ENCODE results near the gene ZNF248. TPM values are rescaled to one million over a fixed set of nuclear protein-coding genes. Genes with fewer than 3 reads are reported as not detected.
A peak's percentile ranks its signal among the peaks of the same experiment; 100 is the strongest.

ZNF248 gene
- total RNA-seq, 1 experiment from 2014 or later, result 6.1 TPM

DNA sequence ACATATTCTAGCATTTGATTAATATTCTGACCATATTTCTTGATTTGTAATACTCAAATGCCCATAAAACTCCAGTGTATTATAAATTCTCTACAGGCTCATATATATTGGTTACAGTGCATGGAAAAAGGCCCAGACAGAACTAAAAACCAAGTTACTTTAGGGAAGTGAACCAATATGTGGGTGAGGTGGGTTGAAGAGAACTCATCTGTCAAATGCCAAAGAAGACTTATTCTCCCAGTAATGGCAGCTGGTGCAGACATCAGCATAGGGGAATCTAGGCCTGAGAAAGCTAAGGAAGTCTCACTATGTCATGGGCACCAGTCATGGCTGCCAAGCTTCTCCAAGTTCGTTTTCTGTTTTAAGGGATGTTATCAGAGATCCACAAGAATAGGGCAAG is 30.6 kb downstream of the ZNF248 start:
- no peak for DNase-seq (ENCODE audit: low read depth)

- no peak for DNase-seq (ENCODE audit: low read depth)
Observed at GRCh38 chr10:37821237-37821636, 36.2 kb downstream of the ZNF248 start.

DNA sequence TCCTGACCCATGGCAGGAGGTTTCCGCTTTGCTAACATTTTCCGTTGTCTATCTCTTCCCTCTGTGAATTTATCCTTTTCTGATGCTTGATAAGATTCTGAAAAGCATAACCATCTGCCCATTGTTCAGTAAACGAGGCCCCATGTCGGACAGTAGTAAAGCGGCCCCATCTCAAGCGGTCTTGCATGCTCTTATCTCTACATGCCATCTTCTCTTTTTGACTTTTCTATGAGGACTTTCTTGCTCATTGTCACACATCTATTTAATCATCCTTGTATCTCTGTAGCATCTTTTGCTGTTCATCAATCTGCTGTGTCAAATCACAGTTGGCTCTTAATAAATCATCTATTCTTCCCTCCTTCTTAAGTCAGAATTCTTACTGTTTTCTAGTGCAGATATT is 37.6 kb downstream of the ZNF248 start:
- no peak for DNase-seq (ENCODE audit: low read depth)

- no peak for DNase-seq (ENCODE audit: low read depth)
Observed at GRCh38 chr10:37816290-37816689, 41.1 kb downstream of the ZNF248 start.

- no peak for DNase-seq (ENCODE audit: low read depth)
Observed at GRCh38 chr10:37813763-37814162, 43.6 kb downstream of the ZNF248 start.

GRCh38 chr10:37812290-37812689 is 45.1 kb downstream of the ZNF248 start:
- no peak for DNase-seq (ENCODE audit: low read depth)

- DNase-seq (ENCODE audit: low read depth), result no peak
Observed at GRCh38 chr10:37803269-37803668, 54.1 kb downstream of the ZNF248 start.

GRCh38 chr10:37801557-37801956 is 55.9 kb downstream of the ZNF248 start:
- no peak for DNase-seq (ENCODE audit: low read depth)

DNA sequence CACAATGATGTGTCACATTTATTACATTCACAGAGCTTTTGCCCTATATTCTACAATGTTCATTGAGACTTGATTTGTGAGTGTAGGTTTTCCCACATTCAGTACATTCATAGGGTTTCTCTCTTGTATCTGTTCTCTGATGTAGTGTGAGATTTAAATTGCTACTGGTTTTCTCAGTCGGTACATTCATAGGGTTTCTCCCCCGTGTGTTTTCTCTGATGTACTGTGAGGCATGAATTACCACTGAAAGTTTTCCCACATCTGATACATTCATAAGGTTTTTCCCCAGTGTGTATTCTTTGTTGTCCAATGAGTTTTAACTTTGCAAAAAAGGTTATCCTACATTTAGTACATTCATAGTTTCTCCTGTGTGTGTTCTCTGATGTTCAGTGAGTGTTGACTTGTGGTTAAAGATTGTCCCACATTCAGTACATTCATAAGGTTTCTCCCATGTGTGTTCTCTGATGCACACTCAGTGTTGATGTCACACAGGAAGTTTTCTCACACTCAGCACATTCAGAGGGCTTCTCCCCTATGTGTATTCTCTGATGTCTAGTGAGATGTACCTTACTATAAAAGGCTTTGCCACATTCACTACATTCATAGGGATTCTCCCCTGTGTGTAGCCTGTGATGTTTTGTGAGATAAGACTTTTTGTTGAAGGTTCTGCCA is 63.0 kb downstream of the ZNF248 start:
- no peak for DNase-seq (ENCODE audit: low read depth)

GRCh38 chr10:37789590-37789989 is 67.8 kb downstream of the ZNF248 start:
- no peak for DNase-seq (ENCODE audit: low read depth)

DNA sequence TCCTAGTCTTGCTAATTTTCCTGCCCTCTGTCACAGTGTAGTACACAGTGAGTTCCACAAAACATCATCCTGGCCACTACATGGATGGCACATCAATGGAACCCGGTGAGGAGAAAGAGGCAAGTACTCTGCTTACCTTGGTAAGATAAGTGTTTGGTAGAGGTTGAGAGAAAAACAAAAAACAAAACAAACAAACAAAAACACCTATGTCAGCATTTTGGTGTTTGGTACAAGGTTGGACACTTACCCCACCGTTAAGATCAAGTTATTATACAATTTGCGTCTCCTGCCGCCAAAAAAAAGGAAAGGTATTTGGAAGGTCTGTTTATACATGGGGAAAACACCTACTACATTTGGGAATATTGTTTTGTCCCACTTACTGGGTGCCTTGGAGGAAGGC is 72.7 kb downstream of the ZNF248 start:
- no peak for DNase-seq (ENCODE audit: low read depth)

- no peak for DNase-seq (ENCODE audit: low read depth)
Observed at GRCh38 chr10:37780536-37780935, 76.9 kb downstream of the ZNF248 start.

DNA sequence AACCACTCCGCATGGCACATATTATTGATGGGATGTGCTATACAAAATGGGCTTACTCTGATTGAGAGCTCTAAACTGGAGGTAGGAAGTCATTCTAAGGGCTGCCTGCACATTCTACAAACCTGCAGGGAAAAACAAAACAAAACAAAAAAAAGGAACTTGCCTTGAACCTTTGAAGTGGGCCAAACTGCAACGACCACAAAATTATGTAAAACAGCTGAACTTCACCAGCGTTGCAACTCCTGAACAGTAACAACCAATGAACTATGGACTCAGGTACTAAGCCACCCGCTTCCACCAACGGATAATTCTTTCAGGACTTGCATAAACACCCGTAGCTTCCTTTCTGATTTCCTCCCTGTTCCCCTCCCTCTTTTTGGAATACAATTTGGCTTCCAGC is 80.4 kb downstream of the ZNF248 start:
- DNase-seq (ENCODE audit: low read depth), result no peak

- no peak for DNase-seq (ENCODE audit: low read depth)
Observed at GRCh38 chr10:37775612-37776011, 81.8 kb downstream of the ZNF248 start.

DNA sequence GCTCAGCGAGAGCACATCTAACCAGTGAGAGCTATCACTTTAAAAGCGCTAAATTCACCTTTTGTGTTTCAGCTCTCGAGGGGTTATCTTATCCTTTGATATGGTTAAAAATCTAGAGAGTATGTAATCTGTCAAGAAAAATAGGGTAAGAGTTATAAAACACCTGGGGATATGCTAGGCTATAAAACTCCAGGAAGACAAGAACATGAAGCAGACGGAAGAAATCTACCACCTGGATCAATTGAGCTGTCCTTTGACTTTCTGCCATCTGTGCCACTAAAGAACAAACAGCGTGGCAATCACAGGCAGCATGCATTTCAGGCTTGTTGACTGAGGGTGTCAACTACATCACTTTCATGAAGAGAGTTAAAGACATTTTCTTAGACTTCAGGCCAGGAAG is 83.1 kb downstream of the ZNF248 start:
- no peak for DNase-seq (ENCODE audit: low read depth)

DNA sequence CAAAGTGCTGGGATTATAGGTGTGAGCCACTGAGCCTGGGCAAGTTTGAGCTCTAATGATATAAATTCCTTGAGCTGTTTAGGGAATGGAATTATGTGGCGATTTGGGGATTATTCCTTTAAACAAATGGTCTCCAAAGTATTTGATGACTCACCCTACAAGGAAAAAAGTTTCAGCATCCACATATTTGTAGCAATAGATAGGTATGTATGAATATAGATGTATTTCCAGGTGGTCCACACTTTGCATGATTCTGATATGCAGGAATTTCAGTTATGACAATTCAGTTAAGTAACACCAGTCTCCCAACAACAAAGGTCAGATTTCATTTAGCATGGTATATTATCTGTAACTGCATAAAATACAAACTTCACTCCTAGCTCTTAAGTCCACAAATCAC is 92.2 kb downstream of the ZNF248 start:
- no peak for DNase-seq (ENCODE audit: low read depth)

DNA sequence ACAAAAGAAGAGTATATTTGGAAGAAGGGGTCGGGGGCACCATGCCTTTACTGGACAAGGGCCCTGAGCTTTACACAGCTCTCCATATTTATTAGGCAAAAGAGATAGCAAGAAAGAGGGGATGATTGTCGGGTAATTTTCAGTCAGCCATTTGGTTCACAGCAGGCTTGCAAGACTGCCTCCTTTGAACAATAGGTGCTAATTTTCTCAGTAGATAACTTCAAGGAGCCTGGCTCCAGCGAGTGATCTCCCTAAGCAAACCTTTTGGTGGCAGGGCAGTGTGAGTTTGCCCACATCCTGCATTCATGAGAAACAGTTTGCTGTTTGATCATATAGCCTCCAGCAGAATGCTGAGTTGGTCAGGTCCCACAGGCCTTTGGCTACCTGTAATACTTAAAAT is 94.3 kb downstream of the ZNF248 start:
- DNase-seq (ENCODE audit: low read depth), result no peak

DNA sequence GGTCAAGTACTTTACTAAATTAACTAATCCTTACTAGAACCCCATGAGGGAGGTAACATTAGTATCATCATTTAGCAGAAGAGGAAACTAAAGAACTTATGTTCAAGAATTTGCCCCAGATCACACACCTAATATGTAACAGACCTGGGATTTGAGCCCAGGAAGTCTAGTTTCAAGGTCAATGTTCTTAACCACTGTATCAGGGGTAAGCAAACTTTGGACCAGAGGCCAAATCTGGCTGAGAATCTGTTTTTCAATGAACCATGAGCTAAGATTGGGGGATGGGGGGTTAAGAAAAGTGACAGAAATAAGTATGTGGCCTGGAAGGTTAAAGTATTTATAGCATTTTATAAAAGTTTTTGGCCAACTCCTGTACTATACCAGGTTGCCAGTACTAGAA is 95.1 kb downstream of the ZNF248 start:
- DNase-seq (ENCODE audit: low read depth), result no peak

- DNase-seq (ENCODE audit: low read depth), result no peak
Observed at GRCh38 chr10:37760817-37761216, 96.6 kb downstream of the ZNF248 start.

DNA sequence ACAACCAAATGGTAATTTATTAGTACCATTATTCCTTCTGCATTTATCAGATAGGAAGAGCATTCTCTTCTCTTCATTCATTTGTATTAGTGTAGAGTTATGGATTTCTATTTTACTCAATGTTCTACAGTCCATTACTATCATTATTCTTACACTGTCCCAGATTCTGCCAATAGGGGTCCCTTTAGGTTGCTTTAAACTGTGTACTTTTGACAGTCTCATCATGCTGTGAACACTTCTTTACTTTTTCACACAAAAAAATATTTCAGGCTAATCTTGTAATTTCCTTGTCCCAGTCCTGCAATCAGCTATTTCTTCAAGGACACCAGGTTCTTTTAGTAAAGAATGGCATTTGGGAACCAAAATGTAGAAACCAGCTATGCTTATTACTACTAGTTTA is 99.3 kb downstream of the ZNF248 start:
- DNase-seq (ENCODE audit: low read depth), result no peak

DNA sequence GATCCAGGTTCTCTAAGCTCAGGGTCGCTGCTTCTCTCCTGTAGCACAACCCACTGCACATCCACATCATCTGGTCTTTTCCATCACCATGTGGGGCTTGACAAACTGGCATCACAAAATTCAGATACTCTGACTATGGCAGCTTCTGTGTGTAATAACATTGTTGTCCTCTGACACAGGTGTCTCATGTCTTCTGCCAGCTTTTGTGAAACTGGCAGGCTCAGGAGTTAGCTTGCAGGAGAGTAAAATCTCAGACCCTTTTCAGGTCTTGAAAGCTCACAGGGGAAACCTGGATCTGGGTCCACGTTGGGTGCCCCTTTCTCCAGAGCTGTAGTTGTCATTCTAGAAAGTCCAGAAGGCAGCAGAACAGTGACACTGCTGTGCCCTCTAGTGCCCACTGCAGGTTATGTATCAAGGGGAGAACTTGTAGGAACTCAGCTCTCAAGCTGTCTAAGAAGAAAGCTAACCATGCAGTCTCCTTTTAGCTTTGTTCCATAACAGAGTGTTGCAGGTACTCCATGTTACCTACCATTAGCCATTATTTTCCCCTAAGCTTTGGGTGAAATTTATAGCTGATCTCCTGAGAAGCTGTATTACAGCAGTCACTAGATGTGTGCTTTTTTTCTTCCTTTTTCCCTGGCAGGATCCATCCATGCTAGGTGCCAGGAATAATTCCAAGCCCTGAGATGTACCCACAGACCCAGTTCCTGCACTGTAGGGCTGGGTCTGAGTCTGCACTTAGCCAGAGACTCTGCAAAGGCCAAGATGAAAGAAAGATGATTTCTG is 102.7 kb downstream of the ZNF248 start:
- peak; percentile 18 for DNase-seq (ENCODE audit: low read depth)

DNA sequence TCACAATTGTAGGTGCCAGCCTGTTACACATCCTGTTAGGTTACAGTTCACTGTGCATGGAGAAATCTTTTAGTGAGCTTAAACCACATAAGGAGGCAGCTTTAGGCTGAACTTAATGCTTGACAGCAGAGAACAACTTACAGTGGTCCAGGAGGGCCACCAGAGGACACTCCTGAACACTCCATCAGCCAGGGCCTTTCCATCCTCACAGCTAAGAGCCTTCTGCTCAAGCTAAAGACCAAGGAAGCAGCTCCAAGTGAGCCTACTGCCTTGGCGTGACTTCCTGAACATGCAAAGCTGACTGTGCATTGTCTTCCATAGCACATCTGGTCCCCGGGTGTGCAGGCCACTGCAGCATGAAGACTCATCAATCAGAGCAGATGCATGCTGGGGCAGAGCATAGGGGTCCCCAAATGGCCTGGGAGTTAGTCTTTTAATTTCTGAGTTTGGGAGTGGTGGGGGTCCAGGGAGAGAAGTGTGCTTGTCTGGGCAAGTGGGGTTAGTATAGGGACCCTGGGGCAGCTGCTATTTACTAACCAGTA is 105.0 kb downstream of the ZNF248 start:
- no peak for DNase-seq (ENCODE audit: low read depth)

DNA sequence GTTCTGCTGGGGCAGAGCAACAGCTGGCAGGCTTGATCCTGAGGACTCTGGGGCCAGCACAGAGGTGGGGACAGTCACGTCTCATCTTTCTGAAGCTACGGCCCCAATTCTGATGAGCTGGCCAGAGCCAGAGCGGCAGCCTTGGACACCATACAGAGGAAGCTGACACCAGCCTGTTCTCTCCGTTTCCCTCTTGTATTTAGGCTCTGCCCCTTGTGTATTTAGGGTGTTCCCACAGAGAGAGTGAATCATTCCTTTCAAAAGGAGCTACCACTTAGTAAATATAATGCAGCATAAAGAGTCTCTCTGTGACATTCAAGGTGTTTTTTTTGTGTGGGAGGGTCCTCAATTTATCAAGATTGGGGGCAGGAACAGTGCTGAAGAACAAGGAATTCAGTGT is 109.2 kb downstream of the ZNF248 start:
- DNase-seq (ENCODE audit: low read depth), result no peak
